Prostate gland (tissue), 2 donors: ENCODE data around the gene ZNF804A. TPM values are rescaled to one million over a fixed set of nuclear protein-coding genes. Genes with fewer than 3 reads are reported as not detected.
A peak's percentile ranks its signal among the peaks of the same experiment; 100 is the strongest.

Experiments used
- DNase-seq: peaks from one replicate; pipeline ENCODE4 v3.0.0-alpha.2; 2019; ENCODE audit warnings: low spot score
- H3K27ac ChIP-seq, 2 donors: fragments of 200-600 bp; sonication (generic); 2 replicates each; pipeline ENCODE4 v1.5.1; 2017 to 2019
- H3K27me3 ChIP-seq: fragments of 200-600 bp; sonication (generic); replicated peaks from 2 replicates; pipeline ENCODE4 v1.5.1; 2019; ENCODE audit not compliant: insufficient read depth
- H3K36me3 ChIP-seq, 2 donors: fragments of 200-600 bp; sonication (generic); 1 replicate in 1 of 2; 2 replicates in 1 of 2; pipeline versions ENCODE4 v1.5.1 to v1.8.1; 2017 to 2019
- H3K4me1 ChIP-seq: fragments of 200-600 bp; sonication (generic); replicated peaks from 2 replicates; pipeline ENCODE4 v1.5.1; 2019
- H3K4me3 ChIP-seq, 2 donors: fragments of 200-600 bp; sonication (generic); 2 replicates each; pipeline ENCODE4 v1.5.1; 2017 to 2019
- H3K9me3 ChIP-seq: fragments of 200-600 bp; sonication (generic); 2 replicates; pipeline ENCODE4 v1.5.1; 2017
- CTCF ChIP-seq, 4 experiments: fragments of 200-600 bp in 2 of 4; fragments of 450-650 bp in 2 of 4; sonication (generic) in 2 of 4; IDR thresholded peaks; 1 replicate in 3 of 4; 2 replicates in 1 of 4; pipeline ENCODE4 v1.5.1; 2016 to 2019; ENCODE audit warnings: antibody characterized with exemption in 4 of 4, mild to moderate bottlenecking in 2 of 4, moderate library complexity in 2 of 4
- POLR2A ChIP-seq: fragments of 450-650 bp; IDR thresholded peaks from one replicate; pipeline ENCODE4 v1.6.1; 2016; ENCODE audit warnings: antibody characterized with exemption, mild to moderate bottlenecking
- POLR2AphosphoS5 ChIP-seq: sonication (generic); formaldehyde crosslinking; IDR thresholded peaks from one replicate; pipeline ENCODE4 v1.6.1; 2017; ENCODE audit warnings: antibody characterized with exemption
- WGBS: methylation state at CpG from one replicate; pipeline ENCODE4 v1.1.5; 2018; 5-methylcytosine and 5-hydroxymethylcytosine counted together
- intact Hi-C: fragments of 100-400 bp; cut with DNase I; formaldehyde crosslinking; loops from one replicate; pipeline ENCODE4 v1.14.2; 2022
- total RNA-seq, 2 donors: library from RNA; depleted of rRNA; stranded (reverse); fragments of >200 nt; gene quantifications; one replicate each; pipeline ENCODE4 v1.1.0, GENCODE V29; 2016

ZNF804A gene
- total RNA-seq, 2 donors from 2014 or later, result 0.41 to 0.80 TPM

GRCh38 chr2:184599872-184600222, 1.5 kb downstream of the ZNF804A start:
- intact Hi-C loops, result no loop called here
- no peak for DNase-seq
- Histone ChIP-seq H3K9me3 (no peaks in the 10 kb centered on the region), H3K36me3 (no peaks in the 10 kb centered on the region), H3K4me3 (peak overlapping the region in 1 of 2 donors; percentile 41), H3K4me1 (no peaks in the 10 kb centered on the region), H3K27ac (peak overlapping the region in 1 of 2 donors; percentile 44), H3K27me3 (no peaks in the 10 kb centered on the region)
- 73% methylated on average over 2 of the region's 2 CpGs for WGBS
- TF ChIP-seq POLR2A, result no peak
- TF ChIP-seq POLR2AphosphoS5, result no peak
- TF ChIP-seq CTCF (IDR thresholded peaks at IDR 0.05), result no peak

GRCh38 chr2:184602734-184603133, 4.4 kb downstream of the ZNF804A start:
- Histone ChIP-seq H3K9me3 (no peaks in the 10 kb centered on the region), H3K36me3 (no peaks in the 10 kb centered on the region), H3K4me3 (no peak overlapping the region), H3K27ac (no peak overlapping the region), H3K4me1 (no peaks in the 10 kb centered on the region), H3K27me3 (no peaks in the 10 kb centered on the region)
- no peak for TF ChIP-seq POLR2A
- TF ChIP-seq CTCF (IDR thresholded peaks at IDR 0.05), result no peak
- 95% methylated on average over 3 of the region's 3 CpGs for WGBS
- intact Hi-C loops, result no loop called here
- DNase-seq, result no peak

- no peaks in the 10 kb centered on the region for H3K9me3 ChIP-seq
- no peaks in the 10 kb centered on the region for H3K4me1 ChIP-seq
- DNase-seq, result no peak
- H3K36me3 ChIP-seq, result no peaks in the 10 kb centered on the region
- H3K27me3 ChIP-seq, result no peaks in the 10 kb centered on the region
- intact Hi-C loops, result no loop called here
- no peak overlapping the region for H3K27ac ChIP-seq
- H3K4me3 ChIP-seq, result no peak overlapping the region
- TF ChIP-seq POLR2A (no peak), POLR2AphosphoS5 (no peak), CTCF (IDR thresholded peaks at IDR 0.05) (no peak)
Measured at GRCh38 chr2:184610891-184611290, 12.6 kb downstream of the ZNF804A start.

- WGBS, result 47% methylated on average over 2 of the region's 2 CpGs
Measured at GRCh38 chr2:184611361-184612085, 13.2 kb downstream of the ZNF804A start.

More at GRCh38 chr2:184611361-184612085, 13.2 kb downstream of the ZNF804A start:
- intact Hi-C loops, result no loop called here
- Histone ChIP-seq H3K9me3 (no peaks in the 10 kb centered on the region), H3K4me1 (no peaks in the 10 kb centered on the region), H3K36me3 (no peaks in the 10 kb centered on the region), H3K4me3 (no peak overlapping the region), H3K27me3 (no peaks in the 10 kb centered on the region), H3K27ac (no peak overlapping the region)
- TF ChIP-seq POLR2A, result no peak
- TF ChIP-seq CTCF (IDR thresholded peaks at IDR 0.05), result peak in 1 of 4 experiments; percentile 25
- DNase-seq, result no peak
